Hepatocyte (in vitro differentiated cells): ENCODE measurements around the gene PALLD. TPM values are rescaled to one million over a fixed set of nuclear protein-coding genes. Genes with fewer than 3 reads are reported as not detected.

Experiments
- DNase-seq: peaks from one replicate; pipeline ENCODE4 v3.0.0-alpha.2; 2016; ENCODE audit warnings: low spot score
- H2AFZ ChIP-seq: fragments of 200-600 bp; sonication (generic); 2 replicates; pipeline ENCODE4 v1.6.0; 2016; ENCODE audit warnings: antibody characterized with exemption, mild to moderate bottlenecking
- H3K27ac ChIP-seq: fragments of 200-600 bp; sonication (generic); 2 replicates; pipeline ENCODE4 v1.5.1; 2016; ENCODE audit warnings: mild to moderate bottlenecking
- H3K27me3 ChIP-seq: fragments of 200-600 bp; sonication (generic); 2 replicates; pipeline ENCODE4 v1.6.1; 2016
- H3K36me3 ChIP-seq: fragments of 200-600 bp; sonication (generic); replicated peaks from 2 replicates; pipeline ENCODE4 v1.5.1; 2016; ENCODE audit warnings: low read depth; ENCODE audit not compliant: insufficient read depth
- H3K4me1 ChIP-seq: fragments of 200-600 bp; sonication (generic); 2 replicates; pipeline ENCODE4 v1.5.1; 2016; ENCODE audit warnings: mild to moderate bottlenecking, moderate library complexity; ENCODE audit not compliant: insufficient read depth
- H3K4me2 ChIP-seq: fragments of 200-600 bp; sonication (generic); 2 replicates; pipeline ENCODE4 v1.6.0; 2016
- H3K4me3 ChIP-seq: fragments of 200-600 bp; sonication (generic); 2 replicates; pipeline ENCODE4 v1.5.1; 2016; ENCODE audit warnings: mild to moderate bottlenecking
- H3K79me2 ChIP-seq: fragments of 200-600 bp; sonication (generic); 2 replicates; pipeline ENCODE4 v1.6.0; 2017; ENCODE audit warnings: mild to moderate bottlenecking
- H3K9me2 ChIP-seq: fragments of 200-600 bp; sonication (generic); replicated peaks from 2 replicates; pipeline ENCODE4 v1.6.0; 2017; ENCODE audit warnings: mild to moderate bottlenecking; ENCODE audit not compliant: insufficient read depth
- H3K9me3 ChIP-seq: fragments of 200-600 bp; sonication (generic); 2 replicates; pipeline ENCODE4 v1.5.1; 2016; ENCODE audit warnings: low read depth, mild to moderate bottlenecking
- H4K20me1 ChIP-seq: fragments of 200-600 bp; sonication (generic); 2 replicates; pipeline ENCODE4 v1.6.0; 2016; ENCODE audit warnings: mild to moderate bottlenecking; ENCODE audit not compliant: insufficient read depth, poor library complexity, severe bottlenecking
- EZH2 ChIP-seq: fragments of 200-600 bp; sonication (generic); IDR thresholded peaks from 2 replicates; pipeline ENCODE4 v1.6.1; 2016; ENCODE audit warnings: antibody characterized with exemption, mild to moderate bottlenecking, borderline replicate concordance
- EZH2phosphoT487 ChIP-seq: fragments of 200-600 bp; sonication (generic); IDR thresholded peaks from one replicate; pipeline ENCODE4 v1.6.1; 2018; ENCODE audit warnings: antibody characterized with exemption, mild to moderate bottlenecking, low read depth, moderate library complexity; ENCODE audit not compliant: unreplicated experiment, severe bottlenecking
- WGBS: methylation state at CpG from one replicate; pipeline ENCODE4 v1.1.6; 2016; ENCODE audit warnings: low lambda C conversion rate; ENCODE audit errors: missing lambda C conversion rate; 5-methylcytosine and 5-hydroxymethylcytosine counted together
- polyA plus RNA-seq: library from polyadenylated mRNA; unstranded; fragments of >200 nt; fragmentation: Nextera tagmentation; extraction: Ambion mirVana; gene quantifications from 2 replicates; pipeline ENCODE4 v1.2.1, GENCODE V29; 2016
- total RNA-seq: library from RNA; depleted of rRNA; stranded (reverse); fragments of >200 nt; gene quantifications from 2 replicates; pipeline ENCODE4 v1.2.3, GENCODE V29; 2014
- TF ChIP-seq, protein P1 (sequence below): fragments of 200-600 bp; sonication (generic); IDR thresholded peaks from 2 replicates; pipeline ENCODE4 v1.5.1; 2016; ENCODE audit warnings: antibody characterized with exemption, mild to moderate bottlenecking; ENCODE audit not compliant: poor library complexity

PALLD gene
- total and polyA plus RNA-seq, 2 experiments from 2014 or later: 82.7 to 85.2 TPM

DNA sequence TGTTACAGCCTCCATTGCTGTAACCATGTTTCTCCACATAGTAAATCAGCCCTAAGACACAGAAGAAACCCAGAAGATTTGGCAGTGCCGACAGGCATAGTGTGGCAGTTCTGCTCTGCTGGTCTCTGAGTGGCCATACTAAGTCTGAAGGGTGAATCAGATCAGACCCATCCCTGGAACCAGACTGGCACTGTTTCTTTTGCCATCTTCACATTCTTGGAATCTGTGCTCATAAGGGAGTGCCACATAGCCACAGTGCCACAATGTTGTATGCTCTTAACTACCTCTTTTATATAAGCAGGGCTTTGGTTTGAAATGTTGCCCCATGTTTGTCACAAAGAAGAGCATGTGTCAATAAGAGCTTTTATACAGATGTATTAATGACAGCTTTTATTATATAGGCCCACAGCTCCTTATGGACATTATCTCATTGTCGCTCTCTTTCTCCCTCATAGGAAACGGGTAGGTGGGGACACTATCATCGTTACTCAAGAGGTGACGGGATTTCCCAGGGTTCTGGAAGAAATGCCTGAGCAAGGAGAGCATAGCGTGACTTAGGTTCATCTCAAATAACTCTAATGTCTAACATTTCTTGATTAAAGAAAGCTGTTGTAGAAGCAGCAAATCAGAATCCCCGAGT, 385.0 kb downstream of the PALLD start:
- TF ChIP-seq EZH2: no peak
- no peak for DNase-seq
- H3K9me2 ChIP-seq: no peaks in the 10 kb centered on the region
- WGBS: 96% methylated on average over 7 of the region's 7 CpGs
- H4K20me1 ChIP-seq: no peaks in the 10 kb centered on the region
- H3K27me3 ChIP-seq: no peaks in the 10 kb centered on the region
- no peaks in the 10 kb centered on the region for H3K9me3 ChIP-seq
- peaks cover 14% of the 10 kb centered on the region for H3K4me1 ChIP-seq
- no peak overlapping the region for H3K4me2 ChIP-seq
- no peaks in the 10 kb centered on the region for H3K36me3 ChIP-seq
- no peak overlapping the region for H3K27ac ChIP-seq
- peaks cover 34% of the 10 kb centered on the region for H3K79me2 ChIP-seq
- no peak overlapping the region for H2AFZ ChIP-seq
- H3K4me3 ChIP-seq: no peak overlapping the region

- no peak overlapping the region for H3K4me2 ChIP-seq
- peaks cover 14% of the 10 kb centered on the region for H3K4me1 ChIP-seq
- no peak overlapping the region for H3K4me3 ChIP-seq
- H3K79me2 ChIP-seq: peaks cover 35% of the 10 kb centered on the region
- DNase-seq: no peak
- no peaks in the 10 kb centered on the region for H3K36me3 ChIP-seq
- TF ChIP-seq EZH2phosphoT487: no peak
- TF ChIP-seq EZH2: no peak
- TF ChIP-seq, protein P1, sequence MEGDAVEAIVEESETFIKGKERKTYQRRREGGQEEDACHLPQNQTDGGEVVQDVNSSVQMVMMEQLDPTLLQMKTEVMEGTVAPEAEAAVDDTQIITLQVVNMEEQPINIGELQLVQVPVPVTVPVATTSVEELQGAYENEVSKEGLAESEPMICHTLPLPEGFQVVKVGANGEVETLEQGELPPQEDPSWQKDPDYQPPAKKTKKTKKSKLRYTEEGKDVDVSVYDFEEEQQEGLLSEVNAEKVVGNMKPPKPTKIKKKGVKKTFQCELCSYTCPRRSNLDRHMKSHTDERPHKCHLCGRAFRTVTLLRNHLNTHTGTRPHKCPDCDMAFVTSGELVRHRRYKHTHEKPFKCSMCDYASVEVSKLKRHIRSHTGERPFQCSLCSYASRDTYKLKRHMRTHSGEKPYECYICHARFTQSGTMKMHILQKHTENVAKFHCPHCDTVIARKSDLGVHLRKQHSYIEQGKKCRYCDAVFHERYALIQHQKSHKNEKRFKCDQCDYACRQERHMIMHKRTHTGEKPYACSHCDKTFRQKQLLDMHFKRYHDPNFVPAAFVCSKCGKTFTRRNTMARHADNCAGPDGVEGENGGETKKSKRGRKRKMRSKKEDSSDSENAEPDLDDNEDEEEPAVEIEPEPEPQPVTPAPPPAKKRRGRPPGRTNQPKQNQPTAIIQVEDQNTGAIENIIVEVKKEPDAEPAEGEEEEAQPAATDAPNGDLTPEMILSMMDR: no peak
- no peaks in the 10 kb centered on the region for H3K9me2 ChIP-seq
- 90% methylated on average over 9 of the region's 9 CpGs for WGBS
- no peaks in the 10 kb centered on the region for H3K27me3 ChIP-seq
- H3K27ac ChIP-seq: no peak overlapping the region
- H4K20me1 ChIP-seq: no peaks in the 10 kb centered on the region
- H2AFZ ChIP-seq: no peak overlapping the region
- H3K9me3 ChIP-seq: no peaks in the 10 kb centered on the region
Measured at GRCh38 chr4:168882650-168883233, 385.9 kb downstream of the PALLD start.

- Histone ChIP-seq H3K27ac (no peak overlapping the region), H3K4me2 (no peak overlapping the region), H3K4me3 (no peak overlapping the region), H3K27me3 (no peaks in the 10 kb centered on the region), H3K79me2 (peaks cover 37% of the 10 kb centered on the region), H4K20me1 (no peaks in the 10 kb centered on the region), H3K4me1 (peaks cover 14% of the 10 kb centered on the region), H3K36me3 (no peaks in the 10 kb centered on the region), H3K9me2 (no peaks in the 10 kb centered on the region), H2AFZ (no peak overlapping the region), H3K9me3 (no peaks in the 10 kb centered on the region)
- DNase-seq: no peak
- TF ChIP-seq EZH2phosphoT487 (no peak), EZH2 (no peak)
- TF ChIP-seq, protein P1: no peak
Measured at GRCh38 chr4:168883513-168883912, 386.7 kb downstream of the PALLD start.

DNA sequence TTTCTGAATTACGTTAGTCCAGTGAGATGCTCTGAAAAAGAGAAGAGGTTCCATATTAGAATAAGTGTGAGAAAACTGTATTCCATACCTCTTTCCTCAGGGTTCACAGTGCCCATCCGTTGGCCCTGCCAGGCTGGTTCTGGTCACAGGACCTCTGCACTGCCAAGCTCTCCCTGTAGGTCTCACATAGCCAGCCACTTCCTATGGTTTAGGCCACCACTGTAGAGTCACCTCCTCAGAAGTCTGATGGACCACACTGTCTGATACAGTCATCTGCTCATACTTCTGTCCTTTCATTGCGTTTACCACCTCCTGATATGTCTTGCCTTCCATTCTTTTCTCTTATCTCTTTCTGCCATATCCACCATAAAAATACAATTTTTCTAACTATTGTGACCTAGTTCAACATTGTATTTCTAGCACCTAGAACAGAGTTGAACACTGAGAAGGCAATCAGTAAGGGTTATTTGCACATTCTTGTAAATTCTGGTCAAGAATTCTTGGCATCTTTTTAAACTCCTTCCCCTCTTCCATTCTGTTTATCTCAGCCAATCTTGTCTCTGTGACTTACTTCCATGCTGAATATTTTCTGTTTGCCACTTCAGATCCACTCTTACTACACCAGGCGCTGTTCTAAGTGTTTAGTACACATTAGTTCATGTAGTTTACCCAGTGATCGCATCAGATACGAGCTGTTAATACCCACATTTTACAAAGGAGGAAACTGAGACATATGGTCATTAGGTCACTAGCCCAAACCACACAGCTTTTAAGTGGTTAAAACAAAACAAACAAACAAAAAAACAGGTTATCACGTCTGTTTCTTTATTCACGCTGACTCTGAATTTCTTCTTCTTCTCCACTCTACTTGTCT, 387.6 kb downstream of the PALLD start:
- Histone ChIP-seq H3K4me2 (no peak overlapping the region), H3K4me3 (no peak overlapping the region), H3K4me1 (peaks cover 8% of the 10 kb centered on the region), H3K79me2 (peaks cover 32% of the 10 kb centered on the region), H3K27ac (no peak overlapping the region), H2AFZ (no peak overlapping the region), H4K20me1 (no peaks in the 10 kb centered on the region), H3K9me3 (no peaks in the 10 kb centered on the region), H3K9me2 (no peaks in the 10 kb centered on the region), H3K36me3 (no peaks in the 10 kb centered on the region), H3K27me3 (no peaks in the 10 kb centered on the region)
- DNase-seq: no peak
- WGBS: 92% methylated on average over 8 of the region's 8 CpGs
- no peak for TF ChIP-seq EZH2phosphoT487
- no peak for TF ChIP-seq EZH2
- TF ChIP-seq, protein P1: no peak
